Muscle of arm (tissue), 14 donors: ENCODE results near the gene CRYAB. TPM values are rescaled to one million over a fixed set of nuclear protein-coding genes. Genes with fewer than 3 reads are reported as not detected.
A peak's percentile ranks its signal among the peaks of the same experiment; 100 is the strongest.

Experiments
- DNase-seq: peaks from one replicate; pipeline ENCODE4 v3.0.0-alpha.2; 2013
- long read RNA-seq, 11 donors: transcript quantifications; one replicate each; lab custom pipeline, GENCODE V29; 2026
- polyA plus RNA-seq, 12 donors: library from polyadenylated mRNA; unstranded; fragments of 120-200 nt; gene quantifications; one replicate each; pipeline ENCODE4 v1.2.1, GENCODE V29; 2013; ENCODE audit not compliant: insufficient read length in 12 of 12

Gene CRYAB
- 100 to 1,000 TPM in 11 of 12 donors, not detected in 1; 267 to 838 (median 710) TPM for polyA plus RNA-seq
- long read RNA-seq, donor 1, transcript CRYAB-205 (3 exons, 1,017 nt), result major isoform, 30 of 55 reads
- long read RNA-seq, donor 1, transcript CRYAB-216 (4 exons, 977 nt), result minor isoform, 7 of 55 reads
- long read RNA-seq, donor 1, partial matches to known transcripts, result 17 of 55 reads
- long read RNA-seq, donor 1, other reads (novel, unspliced or antisense), result 0 of 55 reads
- long read RNA-seq, donor 2, transcript CRYAB-216 (4 exons, 977 nt), result minor isoform, 7 of 452 reads
- long read RNA-seq, donor 2, transcript CRYAB-203 (2 exons, 915 nt), result minor isoform, 19 of 452 reads
- long read RNA-seq, donor 2, transcript CRYAB-215 (2 exons, 981 nt), result minor isoform, 5 of 452 reads
- long read RNA-seq, donor 2, transcript CRYAB-205 (3 exons, 1,017 nt), result major isoform, 411 of 452 reads
- long read RNA-seq, donor 2, partial matches to known transcripts, result 0 of 452 reads
- long read RNA-seq, donor 2, other reads (novel, unspliced or antisense), result 10 of 452 reads
- long read RNA-seq, donor 3, transcript CRYAB-205 (3 exons, 1,017 nt), result major isoform, 157 of 178 reads
- long read RNA-seq, donor 3, transcript CRYAB-203 (2 exons, 915 nt), result minor isoform, 16 of 178 reads
- long read RNA-seq, donor 3, partial matches to known transcripts, result 0 of 178 reads
- long read RNA-seq, donor 3, other reads (novel, unspliced or antisense), result 0 of 178 reads
- long read RNA-seq, donor 4, transcript CRYAB-203 (2 exons, 915 nt), result minor isoform, 14 of 128 reads
- long read RNA-seq, donor 4, transcript CRYAB-205 (3 exons, 1,017 nt), result major isoform, 113 of 128 reads
- long read RNA-seq, donor 4, partial matches to known transcripts, result 0 of 128 reads
- long read RNA-seq, donor 4, other reads (novel, unspliced or antisense), result 0 of 128 reads
- long read RNA-seq, donor 5, result 0 reads
- long read RNA-seq, donor 6, transcript CRYAB-205 (3 exons, 1,017 nt), result major isoform, 153 of 164 reads
- long read RNA-seq, donor 6, transcript CRYAB-203 (2 exons, 915 nt), result minor isoform, 10 of 164 reads
- long read RNA-seq, donor 6, partial matches to known transcripts, result 0 of 164 reads
- long read RNA-seq, donor 6, other reads (novel, unspliced or antisense), result 0 of 164 reads
- long read RNA-seq, donor 7, transcript CRYAB-205 (3 exons, 1,017 nt), result major isoform, 135 of 168 reads
- long read RNA-seq, donor 7, partial matches to known transcripts, result 22 of 168 reads
- long read RNA-seq, donor 7, other reads (novel, unspliced or antisense), result 0 of 168 reads
- long read RNA-seq, donor 8, transcript CRYAB-215 (2 exons, 981 nt), result minor isoform, 12 of 515 reads
- long read RNA-seq, donor 8, transcript CRYAB-205 (3 exons, 1,017 nt), result major isoform, 467 of 515 reads
- long read RNA-seq, donor 8, transcript CRYAB-203 (2 exons, 915 nt), result minor isoform, 32 of 515 reads
- long read RNA-seq, donor 8, partial matches to known transcripts, result 0 of 515 reads
- long read RNA-seq, donor 8, other reads (novel, unspliced or antisense), result 0 of 515 reads
- long read RNA-seq, donor 9, transcript CRYAB-205 (3 exons, 1,017 nt), result major isoform, 149 of 157 reads
- long read RNA-seq, donor 9, partial matches to known transcripts, result 0 of 157 reads
- long read RNA-seq, donor 9, other reads (novel, unspliced or antisense), result 0 of 157 reads
- long read RNA-seq, donor 10, transcript CRYAB-205 (3 exons, 1,017 nt), result major isoform, 321 of 343 reads
- long read RNA-seq, donor 10, transcript CRYAB-215 (2 exons, 981 nt), result minor isoform, 7 of 343 reads
- long read RNA-seq, donor 10, transcript CRYAB-203 (2 exons, 915 nt), result minor isoform, 14 of 343 reads
- long read RNA-seq, donor 10, partial matches to known transcripts, result 0 of 343 reads
- long read RNA-seq, donor 10, other reads (novel, unspliced or antisense), result 0 of 343 reads
- long read RNA-seq, donor 11, transcript CRYAB-205 (3 exons, 1,017 nt), result major isoform, 294 of 319 reads
- long read RNA-seq, donor 11, transcript CRYAB-203 (2 exons, 915 nt), result minor isoform, 12 of 319 reads
- long read RNA-seq, donor 11, transcript CRYAB-215 (2 exons, 981 nt), result minor isoform, 8 of 319 reads
- long read RNA-seq, donor 11, partial matches to known transcripts, result 0 of 319 reads
- long read RNA-seq, donor 11, other reads (novel, unspliced or antisense), result 0 of 319 reads

- peak; percentile 84 for DNase-seq
Observed at GRCh38 chr11:111911563-111912401, at the start of gene CRYAB. Gene CRYAB (minus strand): TSS chr11:111911770. CDS start chr11:111911724, 46 bp downstream.

GRCh38 chr11:111960916-111961315 is 49.3 kb upstream of the CRYAB start:
- DNase-seq, result no peak

- peak; percentile 28 for DNase-seq
Observed at GRCh38 chr11:111957663-111958444, 46.3 kb upstream of the CRYAB start.

- DNase-seq, result no peak
Observed at GRCh38 chr11:111954154-111954553, 42.6 kb upstream of the CRYAB start.

- DNase-seq, result no peak
Observed at GRCh38 chr11:111951565-111951964, 40.0 kb upstream of the CRYAB start.

- no peak for DNase-seq
Observed at GRCh38 chr11:111949519-111950426, 38.2 kb upstream of the CRYAB start.

GRCh38 chr11:111947143-111947542 is 35.6 kb upstream of the CRYAB start:
- DNase-seq, result no peak

- DNase-seq, result no peak
Observed at GRCh38 chr11:111946499-111946898, 34.9 kb upstream of the CRYAB start.

GRCh38 chr11:111945198-111945597 is 33.6 kb upstream of the CRYAB start:
- no peak for DNase-seq

GRCh38 chr11:111944651-111945051 is 33.1 kb upstream of the CRYAB start:
- DNase-seq, result no peak

GRCh38 chr11:111944139-111944538 is 32.6 kb upstream of the CRYAB start:
- no peak for DNase-seq

GRCh38 chr11:111942829-111943228 is 31.3 kb upstream of the CRYAB start:
- DNase-seq, result no peak

GRCh38 chr11:111941963-111942362 is 30.4 kb upstream of the CRYAB start:
- no peak for DNase-seq

- DNase-seq, result no peak
Observed at GRCh38 chr11:111939836-111940604, 28.4 kb upstream of the CRYAB start.

GRCh38 chr11:111938687-111939160 is 27.2 kb upstream of the CRYAB start:
- DNase-seq, result no peak

GRCh38 chr11:111937844-111938243 is 26.3 kb upstream of the CRYAB start:
- DNase-seq, result no peak
